ENCODE measurements around the gene FKTN.
"Not testable (repeated sequence)": the region's sequence is repeated elsewhere in the genome, so short reads cannot be mapped to it uniquely, and the experiment has no call there.

The FKTN gene

DNA sequence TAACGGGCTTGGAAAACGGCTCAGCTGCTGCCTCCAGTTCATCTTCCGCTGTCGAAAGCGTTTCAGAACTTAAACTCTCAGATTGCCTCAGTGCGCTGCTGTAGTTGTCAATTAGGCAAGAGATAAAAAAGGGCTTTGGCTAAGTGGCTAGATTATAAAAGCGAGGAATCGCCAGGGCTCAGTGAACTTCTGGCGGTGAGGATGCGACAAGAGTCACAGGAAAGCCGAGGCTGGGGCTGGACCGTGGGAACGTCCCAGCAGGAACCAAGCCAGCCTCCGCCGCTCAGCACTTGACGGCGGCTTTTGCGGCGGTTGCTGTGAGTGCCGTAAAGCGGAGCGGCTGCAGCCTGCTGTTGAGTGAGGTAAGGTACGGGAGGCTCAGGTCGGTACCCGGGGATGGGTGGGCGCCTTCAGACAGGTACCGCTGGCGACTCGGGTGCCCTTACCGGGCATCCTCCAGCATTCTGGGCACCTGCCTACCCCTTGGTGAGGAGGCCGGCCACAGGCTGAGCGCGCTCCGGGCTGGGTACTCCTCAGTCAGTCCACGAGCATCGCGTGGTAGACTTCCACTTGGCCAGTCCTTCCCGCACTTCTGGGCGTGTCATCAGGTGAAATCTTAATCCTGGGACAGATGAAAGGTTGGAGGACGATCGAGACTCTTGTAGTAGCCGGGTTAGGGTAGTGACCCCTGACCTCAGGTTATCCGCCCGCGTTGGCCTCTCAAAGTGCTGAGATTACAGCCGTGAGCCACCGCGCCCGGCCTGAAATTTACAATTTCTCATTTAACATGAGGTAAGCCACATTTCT is at the start of gene FKTN:
TSS of gene FKTN (plus strand) at position 328 of the 807 bp plus-strand sequence. CDS start 16,902 bp downstream, outside the sequence.
- peak; percentile 86 for DNase-seq

DNA sequence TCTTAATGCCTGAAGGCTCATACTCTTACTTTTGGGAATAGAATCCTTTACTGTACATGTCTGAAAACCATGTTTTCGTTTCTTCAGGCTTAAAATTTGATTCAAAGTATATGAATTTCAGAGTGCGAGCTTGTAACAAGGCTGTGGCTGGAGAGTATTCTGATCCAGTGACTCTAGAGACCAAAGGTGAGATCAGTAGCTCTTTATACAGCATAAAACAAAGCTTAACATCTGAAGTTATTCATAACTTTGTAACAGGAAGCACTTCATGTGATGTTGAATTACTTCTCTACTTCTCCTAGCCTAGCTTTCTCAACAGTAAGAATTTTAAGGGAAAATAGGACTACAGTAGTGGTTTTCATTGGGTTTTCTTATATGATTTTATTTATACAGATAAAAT is 49.4 kb upstream of the FKTN start:
- no peak for DNase-seq

DNA sequence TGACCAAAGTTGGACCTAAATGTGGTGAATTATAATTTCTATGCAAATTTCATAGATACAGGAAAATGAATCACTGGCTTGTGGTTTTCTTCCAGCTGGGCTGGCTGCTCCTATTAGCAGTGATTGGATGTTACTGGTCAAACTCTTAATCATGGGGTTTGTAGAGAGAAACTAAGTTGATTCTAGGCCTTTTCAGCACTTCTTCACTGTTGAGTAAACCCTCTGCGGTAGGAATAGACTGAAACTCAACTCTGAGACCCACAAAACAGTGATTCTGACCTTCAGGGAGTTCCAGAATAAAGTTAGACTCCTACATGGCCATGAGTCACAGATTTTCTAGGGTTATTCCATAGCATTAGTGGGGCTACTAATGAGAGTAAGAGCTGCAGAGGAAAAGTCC is 47.9 kb upstream of the FKTN start:
- DNase-seq = no peak

DNA sequence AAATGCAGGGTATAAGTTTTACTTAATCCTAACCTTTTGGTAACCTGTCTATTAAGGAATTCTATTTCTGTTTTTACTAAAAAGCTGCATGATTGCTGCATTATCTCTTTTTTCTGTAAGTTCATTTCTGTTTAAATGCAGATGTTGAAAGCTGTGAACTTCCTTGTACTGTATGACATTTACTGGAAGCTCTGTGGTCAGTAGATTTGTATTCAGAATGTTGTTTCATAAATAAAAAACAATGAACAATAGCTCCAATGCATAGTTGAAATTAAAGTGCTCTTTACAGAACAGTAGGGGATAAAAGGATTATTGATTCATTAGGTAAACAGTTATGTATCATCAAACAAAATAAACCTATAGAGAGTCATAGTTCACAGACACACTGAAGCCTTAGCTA is 46.5 kb upstream of the FKTN start:
- no peak for DNase-seq

DNA sequence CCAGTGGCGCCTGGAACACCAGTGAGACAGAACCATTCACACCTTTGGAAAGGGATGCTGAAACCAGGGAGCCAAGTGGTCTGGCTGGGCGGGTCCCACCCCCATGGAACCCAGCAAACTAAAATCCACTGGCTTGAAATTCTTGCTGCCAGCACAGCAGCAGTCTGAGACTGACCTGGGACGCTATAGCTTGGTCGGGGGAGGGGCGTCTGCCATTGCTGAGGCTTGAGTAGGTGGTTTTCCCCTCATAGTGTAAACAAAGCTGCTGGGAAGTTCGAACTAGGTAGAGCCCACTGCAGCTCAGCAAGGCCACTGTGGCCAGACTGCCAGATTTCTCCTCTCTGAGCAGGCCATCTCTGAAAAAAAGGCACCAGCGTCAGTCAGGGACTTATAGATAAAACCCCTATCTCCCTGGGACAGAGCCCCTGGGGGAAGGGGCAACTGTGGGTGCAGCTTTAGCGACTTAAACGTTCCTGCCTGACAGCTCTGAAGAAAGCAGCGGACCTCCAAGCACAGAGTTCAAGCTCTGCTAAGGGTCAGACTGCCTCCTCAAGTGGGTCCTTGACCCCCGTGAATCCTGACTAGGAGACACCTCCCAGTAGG is 42.0 kb upstream of the FKTN start:
- DNase-seq = no peak

DNA sequence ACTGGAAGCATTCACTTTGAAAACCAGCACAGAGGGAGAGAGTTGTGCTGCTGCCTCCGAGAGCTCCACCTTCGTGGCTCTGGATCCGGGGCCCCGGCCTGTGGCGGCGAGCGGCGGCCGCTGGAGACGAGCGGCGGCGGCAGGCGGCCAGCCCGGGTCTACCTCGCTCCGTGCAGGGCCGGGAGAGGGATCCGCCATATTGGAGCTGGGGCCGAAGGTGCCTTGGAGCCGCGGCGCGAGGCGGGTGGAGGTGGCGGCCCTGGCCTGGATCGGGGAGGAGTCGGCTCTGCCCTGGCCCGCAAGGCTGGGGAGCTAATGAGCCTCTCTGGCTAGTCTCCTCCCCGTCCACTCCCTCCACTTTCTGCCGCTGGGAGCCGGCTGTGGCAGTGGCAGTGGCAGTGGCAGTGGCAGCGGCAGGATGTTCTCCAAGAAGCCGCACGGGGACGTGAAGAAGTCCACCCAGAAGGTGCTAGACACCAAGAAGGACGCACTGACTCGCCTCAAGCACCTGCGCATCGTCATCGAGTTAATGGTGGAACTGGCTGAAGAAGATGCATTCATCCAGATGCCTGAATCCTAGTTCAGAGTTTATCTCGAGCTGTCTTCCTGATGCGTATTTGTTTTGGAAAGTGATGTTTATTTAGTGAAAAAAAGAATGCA is 38.1 kb upstream of the FKTN start:
- DNase-seq = peak; percentile 19

DNA sequence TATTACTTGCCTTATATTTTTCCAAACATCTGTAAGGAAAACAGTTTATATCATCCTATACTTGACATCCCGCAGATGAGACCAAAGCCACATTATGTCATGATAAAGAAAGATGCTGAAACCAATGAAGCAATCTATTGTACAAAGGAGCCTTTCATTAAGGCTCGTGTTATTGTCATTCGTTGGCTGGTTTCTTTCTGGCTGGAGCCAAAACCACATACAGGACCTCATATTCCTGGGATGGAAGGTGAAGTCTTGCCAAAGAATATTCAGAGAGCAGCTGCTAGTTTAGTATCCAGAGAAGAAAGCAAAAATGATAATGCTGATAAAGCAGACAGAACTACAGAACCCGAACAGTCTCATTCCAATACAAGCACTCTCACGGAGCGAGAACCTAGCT is 36.9 kb upstream of the FKTN start:
- not testable (repeated sequence) for DNase-seq

DNA sequence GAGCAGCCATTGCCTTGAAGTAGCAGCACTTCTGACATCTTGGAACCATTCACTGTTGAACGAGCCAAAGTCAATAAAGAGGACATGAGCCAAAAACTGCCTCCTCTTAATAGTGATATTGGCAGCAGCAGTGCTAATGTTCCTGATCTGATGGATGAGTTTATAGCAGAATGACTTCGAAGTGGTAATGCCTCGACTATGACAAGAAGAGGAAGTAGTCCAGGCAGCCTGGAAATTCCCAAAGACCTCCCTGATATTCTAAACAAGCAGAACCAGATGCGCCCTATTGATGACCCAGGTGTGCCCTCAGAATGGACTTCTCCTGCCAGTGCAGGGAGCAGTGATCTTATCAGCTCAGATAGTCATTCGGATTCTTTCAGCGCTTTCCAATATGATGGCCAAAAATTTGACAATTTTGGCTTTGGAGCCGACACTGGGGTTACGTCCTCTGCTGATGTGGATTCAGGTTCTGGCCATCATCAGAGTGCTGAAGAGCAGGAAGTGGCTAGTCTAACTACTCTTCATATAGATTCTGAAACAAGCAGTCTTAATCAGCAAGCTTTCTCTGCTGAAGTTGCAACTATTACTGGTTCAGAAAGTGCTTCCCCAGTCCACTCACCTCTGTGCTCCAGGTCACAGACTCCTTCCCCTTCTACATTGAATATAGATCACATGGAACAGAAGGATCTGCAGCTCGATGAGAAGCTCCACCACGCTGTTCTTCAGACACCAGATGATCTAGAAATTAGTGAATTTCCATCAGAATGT is 35.1 kb upstream of the FKTN start:
- not testable (repeated sequence) for DNase-seq

DNA sequence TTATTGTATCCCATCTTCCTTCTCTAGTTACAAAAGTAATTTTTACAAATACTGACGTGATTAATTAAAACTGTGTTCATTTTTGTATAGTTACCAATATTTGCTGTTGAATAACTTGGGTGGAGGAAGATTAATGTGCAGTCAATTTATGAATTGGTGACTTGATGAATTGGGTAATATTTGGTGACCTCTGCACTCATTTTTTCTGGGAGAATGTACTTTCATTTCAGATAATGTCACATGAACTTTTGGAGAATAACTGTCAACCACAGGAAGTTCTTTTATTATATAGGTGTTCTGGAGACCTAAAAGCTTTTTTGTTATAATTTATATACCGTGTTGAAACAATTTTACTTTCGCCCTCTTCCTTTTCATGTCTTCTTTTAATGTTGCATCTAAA is 26.4 kb upstream of the FKTN start:
- no peak for DNase-seq

DNA sequence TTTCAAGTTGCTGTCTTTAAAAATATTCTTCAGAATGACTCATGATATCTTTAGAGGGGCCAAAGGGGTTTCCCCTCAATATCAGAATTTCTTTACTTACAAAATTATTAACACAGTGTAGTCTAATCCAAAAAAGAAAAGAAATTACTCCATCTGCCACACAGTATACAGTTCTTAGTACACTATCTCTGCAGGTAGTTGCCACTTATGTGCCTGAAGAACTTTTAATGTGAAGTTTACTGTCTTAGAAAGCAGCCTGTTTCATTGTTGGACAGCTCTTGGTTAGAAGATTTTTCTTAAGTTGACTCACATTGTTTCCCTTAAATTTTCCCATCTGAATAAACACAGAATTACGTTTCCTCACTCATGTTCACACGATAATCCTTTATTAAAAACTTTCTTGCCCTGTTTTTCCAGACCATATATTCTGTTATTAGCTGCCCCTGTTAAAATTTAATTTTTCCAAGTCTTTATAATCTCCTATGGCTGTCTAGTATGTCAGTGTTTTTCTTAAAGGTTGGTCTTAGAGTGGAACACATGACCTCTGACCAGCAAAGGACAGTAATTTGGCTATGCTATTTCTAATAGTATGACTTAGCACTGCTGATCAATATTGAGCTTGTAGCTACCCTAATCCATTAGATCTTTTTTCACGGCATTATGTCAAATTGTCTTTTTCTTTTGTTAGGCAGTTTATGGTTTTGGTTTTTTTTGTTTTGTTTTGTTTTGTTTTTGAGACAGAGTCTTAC is 21.8 kb upstream of the FKTN start:
- no peak for DNase-seq

DNA sequence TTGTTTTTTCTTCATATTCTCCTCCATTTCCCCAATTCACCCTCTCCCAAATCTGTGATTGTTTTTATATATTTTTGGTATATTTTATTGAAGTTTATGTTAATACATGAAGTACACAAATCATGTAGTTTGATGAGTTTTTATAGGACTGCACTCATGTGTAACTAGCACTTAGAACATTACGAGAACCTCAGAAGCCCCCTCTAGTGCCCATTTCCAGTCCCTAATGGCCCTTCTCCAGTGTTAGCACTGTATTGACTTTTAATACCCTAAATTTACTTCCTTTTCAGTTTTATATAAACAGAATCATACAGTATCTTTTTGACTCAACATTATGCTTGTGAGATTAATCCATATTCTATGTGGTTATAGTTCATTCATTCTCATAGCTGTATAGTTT is 18.5 kb upstream of the FKTN start:
- no peak for DNase-seq

DNA sequence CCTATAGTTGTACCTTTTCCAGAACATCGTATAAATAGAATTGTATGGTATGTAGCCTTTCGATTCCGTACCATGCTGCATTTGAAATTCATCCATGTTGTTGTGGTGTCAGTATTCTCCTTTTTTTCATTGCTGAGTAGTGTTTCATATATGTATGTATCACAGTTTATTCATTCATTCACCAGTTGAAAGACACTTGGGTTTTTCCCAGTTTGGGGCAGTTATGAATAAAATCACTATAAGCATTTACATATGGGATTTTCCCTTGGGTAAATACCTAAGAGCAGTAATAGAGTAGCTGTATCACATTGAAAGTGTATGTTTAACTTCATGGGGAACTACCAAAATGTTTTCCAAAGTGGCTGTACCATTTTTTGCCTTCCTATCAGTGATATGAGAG is 16.1 kb upstream of the FKTN start:
- no peak for DNase-seq

DNA sequence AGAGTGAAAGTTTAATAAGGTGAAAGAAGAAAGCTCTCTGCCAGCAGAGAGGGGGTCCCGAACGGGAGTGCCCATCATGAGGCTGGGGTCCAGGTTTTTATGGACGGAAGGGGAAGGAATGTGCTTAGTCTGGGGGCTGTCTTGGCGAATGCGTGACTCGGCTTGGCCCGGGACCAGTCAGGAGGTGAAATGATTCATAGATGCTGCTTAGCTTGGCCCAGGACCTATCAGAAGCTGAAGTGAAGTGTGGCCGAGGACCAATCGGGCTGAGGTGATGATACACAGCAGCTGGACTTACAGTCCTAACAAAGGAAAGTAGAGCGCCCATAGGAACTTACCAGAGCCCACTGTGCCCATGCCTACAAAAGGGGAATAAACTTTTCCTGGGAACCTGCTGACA is 3.9 kb upstream of the FKTN start:
- no peak for DNase-seq

DNA sequence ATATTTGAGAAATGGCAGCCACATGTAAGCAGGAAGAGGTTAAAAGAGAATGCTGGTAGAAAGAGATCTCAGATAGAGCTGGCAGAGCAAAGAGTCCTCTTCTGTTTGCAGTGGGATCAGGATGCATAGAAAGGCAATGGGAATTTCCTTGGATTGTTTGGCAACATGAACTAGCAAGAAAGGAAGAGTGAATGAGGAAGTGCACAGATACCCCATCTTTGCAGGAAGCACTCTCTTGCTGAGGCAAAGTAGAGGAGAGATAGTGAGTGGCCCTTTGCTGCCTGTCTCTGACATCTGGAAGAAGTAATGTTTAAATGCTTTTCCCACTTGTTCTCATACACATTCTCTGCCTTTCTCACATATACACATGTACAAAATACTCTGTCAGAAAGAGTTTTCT is 14.5 kb downstream of the FKTN start:
- no peak for DNase-seq

DNA sequence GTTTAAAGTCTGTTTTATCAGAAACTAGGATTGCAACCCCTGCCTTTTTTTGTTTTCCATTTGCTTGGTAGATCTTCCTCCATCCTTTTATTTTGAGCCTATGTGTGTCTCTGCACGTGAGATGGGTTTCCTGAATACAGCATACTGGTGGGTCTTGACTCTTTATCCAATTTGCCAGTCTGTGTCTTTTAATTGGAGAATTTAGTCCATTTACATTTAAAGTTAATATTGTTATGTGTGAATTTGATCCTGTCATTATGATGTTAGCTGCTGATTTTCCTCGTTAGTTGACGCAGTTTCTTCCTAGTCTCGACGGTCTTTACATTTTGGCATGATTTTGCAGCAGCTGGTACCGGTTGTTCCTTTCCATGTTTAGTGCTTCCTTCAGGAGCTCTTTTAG is 22.0 kb downstream of the FKTN start:
- DNase-seq = not testable (repeated sequence)

DNA sequence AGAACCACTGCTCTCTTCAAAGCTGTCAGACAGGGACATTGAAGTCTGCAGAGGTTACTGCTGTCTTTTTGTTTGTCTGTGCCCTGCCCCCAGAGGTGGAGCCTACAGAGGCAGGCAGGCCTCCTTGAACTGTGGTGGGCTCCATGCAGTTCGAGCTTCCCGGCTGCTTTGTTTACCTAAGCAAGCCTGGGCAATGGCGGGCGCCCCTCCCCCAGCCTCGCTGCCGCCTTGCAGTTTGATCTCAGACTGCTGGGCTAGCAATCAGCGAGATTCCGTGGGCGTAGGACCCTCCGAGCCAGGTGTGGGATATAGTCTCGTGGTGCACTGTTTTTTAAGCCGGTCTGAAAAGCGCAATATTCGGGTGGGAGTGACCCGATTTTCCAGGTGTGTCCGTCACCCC is 23.6 kb downstream of the FKTN start:
- DNase-seq = not testable (repeated sequence)

DNA sequence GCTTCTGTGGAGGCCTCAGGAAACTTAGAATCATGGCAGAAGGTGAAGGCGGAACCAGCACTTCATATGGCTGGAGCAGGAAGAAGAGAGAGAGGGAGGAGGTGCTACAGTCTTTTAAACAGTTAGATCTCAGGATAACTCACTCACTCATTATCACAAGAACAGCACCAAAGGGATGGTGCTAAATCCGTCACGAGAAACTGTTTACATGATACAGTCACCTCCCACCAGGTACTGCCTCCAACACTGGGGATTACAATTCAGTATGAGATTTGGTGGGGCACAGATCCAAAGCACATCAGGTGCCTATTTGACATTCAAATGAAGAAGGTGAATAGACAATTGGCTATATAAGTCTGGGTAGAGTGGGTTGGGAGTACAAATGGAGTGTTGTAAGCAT is 35.2 kb downstream of the FKTN start:
- no peak for DNase-seq

DNA sequence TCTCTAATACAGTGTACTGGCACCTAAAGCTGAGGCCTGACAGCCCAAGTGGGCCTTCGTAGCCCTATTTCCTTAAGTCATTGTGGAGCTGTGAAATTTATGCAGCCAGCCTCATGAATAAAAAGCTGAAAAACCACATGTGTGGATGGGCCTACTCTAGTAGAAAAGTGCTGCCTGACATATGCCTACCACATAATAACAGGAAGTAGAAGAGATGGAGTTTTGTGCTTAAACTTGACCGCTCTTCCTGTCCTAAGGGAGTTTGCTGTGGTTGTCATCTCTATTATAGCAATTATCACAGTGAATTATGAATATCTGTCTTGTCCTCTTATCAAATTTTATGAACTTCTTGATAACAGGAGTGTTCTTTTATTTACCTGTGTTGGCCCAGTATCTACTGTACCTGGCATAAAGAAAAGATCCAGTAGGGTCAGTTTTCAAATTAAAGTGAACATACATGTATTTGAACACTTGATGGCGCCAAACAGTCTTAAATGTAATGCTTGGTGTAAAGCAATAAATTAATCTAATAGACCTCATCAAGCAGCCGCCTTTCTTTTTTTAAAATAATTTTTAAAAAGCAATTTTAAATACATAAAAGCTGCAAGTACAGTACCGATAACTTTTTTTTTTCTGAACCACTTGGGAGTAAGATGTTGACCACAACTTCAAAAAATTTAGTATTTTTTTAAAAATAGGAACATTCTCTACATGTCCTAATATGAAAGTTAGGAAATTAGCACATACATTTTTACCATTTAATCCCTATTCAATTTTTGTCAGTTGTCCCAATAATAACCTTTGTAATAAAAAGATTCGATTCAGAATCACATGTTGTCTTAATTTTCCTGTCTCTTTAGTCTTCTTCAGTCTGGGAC is 51.0 kb downstream of the FKTN start:
- peak; percentile 55 for DNase-seq

DNA sequence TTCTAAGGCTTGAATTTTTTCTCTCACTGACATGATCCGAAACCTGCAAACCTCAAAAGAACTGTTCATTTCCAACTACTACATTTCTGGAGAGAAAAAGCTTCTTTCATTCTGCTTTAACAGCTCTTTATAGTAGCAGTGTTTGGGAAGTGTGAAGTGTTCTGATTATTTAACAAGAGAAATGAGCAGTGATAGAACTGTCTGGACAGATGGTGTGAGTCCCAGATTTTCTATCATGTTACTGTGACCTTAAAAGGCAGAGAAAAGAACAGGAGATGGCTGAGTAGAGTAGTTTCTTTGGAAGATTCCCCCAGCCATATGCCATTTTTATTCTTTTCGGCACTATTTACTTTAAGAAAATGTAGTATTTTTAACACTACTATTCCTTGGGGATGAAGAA is 63.1 kb downstream of the FKTN start:
- DNase-seq = no peak

DNA sequence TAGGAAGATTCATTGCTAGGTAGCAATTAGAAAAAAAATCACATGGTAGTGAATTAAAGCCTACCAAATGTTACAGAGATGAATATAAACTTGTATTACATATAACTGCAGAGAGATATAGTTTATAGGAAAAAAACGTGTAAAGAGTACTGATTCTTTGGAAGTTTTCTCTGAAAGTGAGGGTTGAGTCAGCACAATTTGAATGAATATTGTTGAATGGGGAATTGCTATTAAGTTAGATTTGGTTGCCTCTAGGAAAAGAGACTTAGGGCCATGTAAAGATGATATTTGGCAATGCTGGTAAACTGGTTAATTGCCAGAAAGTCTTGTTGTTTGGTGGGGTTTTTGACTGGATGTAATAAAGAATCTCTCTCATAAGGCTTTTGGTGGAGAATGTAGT is 67.2 kb downstream of the FKTN start:
- no peak for DNase-seq

DNA sequence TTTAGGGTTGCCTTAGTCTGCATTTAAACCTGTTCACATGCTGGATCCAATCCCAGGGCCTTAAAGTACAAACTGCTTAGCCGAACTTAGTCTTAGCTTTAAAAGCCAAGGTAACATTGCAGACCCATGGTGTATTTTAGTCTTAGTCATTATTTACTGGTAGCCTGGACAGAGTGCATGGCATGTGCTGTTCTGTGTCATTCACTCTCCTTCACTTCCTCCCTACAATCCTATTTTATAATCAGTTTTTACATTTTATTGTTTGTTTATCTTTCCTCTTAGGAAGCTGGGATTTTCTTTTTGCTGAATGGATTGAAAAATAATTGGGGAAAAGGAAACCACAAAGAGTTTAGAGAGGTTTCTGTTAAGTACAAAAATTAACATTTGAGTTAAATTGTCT is 74.9 kb downstream of the FKTN start:
- DNase-seq = no peak

DNA sequence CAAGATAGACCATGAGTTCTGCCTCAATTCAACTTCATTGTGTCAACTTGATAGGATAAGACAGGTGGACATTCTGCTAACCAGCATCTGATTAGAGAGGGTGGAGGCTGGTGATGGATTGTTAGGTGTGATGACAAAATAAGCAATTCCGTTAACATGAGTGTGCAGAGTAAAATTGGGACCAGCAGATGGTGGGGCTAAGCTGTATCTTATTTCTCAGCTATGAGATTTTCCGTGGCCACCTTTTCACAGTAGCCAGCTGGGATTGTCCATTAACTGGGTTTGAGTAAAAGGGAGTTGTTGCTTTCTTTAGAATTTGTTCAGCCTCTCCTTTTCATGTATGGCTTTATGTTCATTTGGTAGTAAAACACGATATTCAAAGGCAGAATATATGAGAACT is 75.5 kb downstream of the FKTN start:
- no peak for DNase-seq
